IMR-90 (cell line): ENCODE results near the gene RNASE7. TPM values are rescaled to one million over a fixed set of nuclear protein-coding genes. Genes with fewer than 3 reads are reported as not detected.

ENCODE experiments used
- ATAC-seq: fragments of 200-7000 bp; cut with Tn5 transposase; 2 replicates; pipeline ENCODE4 v1.9.1; 2020; ENCODE audit warnings: low read depth, mild to moderate bottlenecking, moderate library complexity
- BruUV-seq: library from RNA; stranded (reverse); fragments of 400-500 nt; replicated peaks from 2 replicates; lab custom pipeline; 2021; lab: Mats Ljungman, UMichigan
- CTCF ChIA-PET: fragments of 300-600 bp; formaldehyde crosslinking; extraction: SDS; loops from one replicate; lab custom pipeline; 2021; ENCODE audit warnings: antibody characterized with exemption; lab: Yijun Ruan, JAX
- POLR2A ChIA-PET: fragments of 300-600 bp; sonication (Branson Sonifier 250); formaldehyde crosslinking; loops from one replicate; lab custom pipeline; 2022; ENCODE audit warnings: antibody characterized with exemption; ENCODE audit not compliant: unreplicated experiment; lab: Charles Lee
- DNase-seq: peaks from one replicate; pipeline ENCODE4 v3.0.0; 2013
- H2AFZ ChIP-seq: replicated peaks from 2 replicates; pipeline ENCODE3; 2013; ENCODE audit warnings: low read length, mild to moderate bottlenecking; ENCODE audit not compliant: poor library complexity
- H2AK5ac ChIP-seq: 2 replicates; pipeline ENCODE4 v1.6.1; 2013; ENCODE audit warnings: low read depth, low read length, inconsistent platforms
- H2AK9ac ChIP-seq: replicated peaks from 2 replicates; pipeline ENCODE3; 2013; ENCODE audit warnings: mild to moderate bottlenecking, low read depth, low read length, moderate library complexity; ENCODE audit not compliant: poor library complexity
- H2BK120ac ChIP-seq: 2 replicates; pipeline ENCODE4 v1.6.1; 2013; ENCODE audit warnings: low read depth, low read length, inconsistent platforms
- H2BK15ac ChIP-seq: 3 replicates; pipeline ENCODE4 v1.6.1; 2013; ENCODE audit warnings: low read depth, low read length, inconsistent platforms
- H2BK20ac ChIP-seq: 2 replicates; pipeline ENCODE4 v1.6.1; 2013; ENCODE audit warnings: low read depth, mild to moderate bottlenecking, inconsistent platforms, low read length, moderate library complexity
- H2BK5ac ChIP-seq: 2 replicates; pipeline ENCODE4 v1.6.1; 2013; ENCODE audit warnings: mild to moderate bottlenecking, low read depth, low read length, inconsistent platforms; ENCODE audit not compliant: poor library complexity, severe bottlenecking
- H3K14ac ChIP-seq: replicated peaks from 2 replicates; pipeline ENCODE4 v1.6.1; 2013; ENCODE audit warnings: low read depth, low read length, inconsistent platforms
- H3K18ac ChIP-seq: 2 replicates; pipeline ENCODE4 v1.6.1; 2013; ENCODE audit warnings: low read depth, low read length, control low read depth
- H3K23ac ChIP-seq: 2 replicates; pipeline ENCODE4 v1.6.1; 2013; ENCODE audit warnings: low read depth, low read length, inconsistent platforms
- H3K27ac ChIP-seq: 2 replicates; pipeline ENCODE4 v1.5.1; 2013; ENCODE audit warnings: mild to moderate bottlenecking, control low read depth, low read length; ENCODE audit not compliant: insufficient read depth
- H3K27me3 ChIP-seq: 2 replicates; pipeline ENCODE4 v1.6.1; 2013; ENCODE audit warnings: low read length; ENCODE audit not compliant: control insufficient read depth, insufficient read depth
- H3K36me3 ChIP-seq: 2 replicates; pipeline ENCODE4 v1.6.1; 2013; ENCODE audit warnings: low read length, mixed read lengths; ENCODE audit not compliant: control insufficient read depth, insufficient read depth
- H3K4ac ChIP-seq: 2 replicates; pipeline ENCODE4 v1.6.1; 2013; ENCODE audit warnings: low read depth, low read length, inconsistent platforms
- H3K4me1 ChIP-seq: 2 replicates; pipeline ENCODE4 v1.6.1; 2013; ENCODE audit warnings: low read length, mixed read lengths; ENCODE audit not compliant: control insufficient read depth, insufficient read depth
- H3K4me2 ChIP-seq: 2 replicates; pipeline ENCODE4 v1.6.1; 2013; ENCODE audit warnings: low read depth, mild to moderate bottlenecking, control low read depth, low read length, moderate library complexity
- H3K4me3 ChIP-seq: 2 replicates; pipeline ENCODE4 v1.5.1; 2013; ENCODE audit warnings: low read depth, mild to moderate bottlenecking, control low read depth, low read length, moderate library complexity; ENCODE audit not compliant: insufficient read depth
- H3K56ac ChIP-seq: 2 replicates; pipeline ENCODE4 v1.6.1; 2013; ENCODE audit warnings: low read length, inconsistent platforms; ENCODE audit not compliant: insufficient read depth; ENCODE audit errors: extremely low read depth
- H3K79me1 ChIP-seq, 2 experiments: 2 replicates each; pipeline ENCODE4 v1.6.1; 2013; ENCODE audit warnings: low read length in 2 of 2, inconsistent platforms in 1 of 2, low read depth in 1 of 2
- H3K9ac ChIP-seq: 2 replicates; pipeline ENCODE4 v1.6.1; 2013; ENCODE audit warnings: low read depth, low read length, control low read depth
- H3K9me1 ChIP-seq: 2 replicates; pipeline ENCODE4 v1.6.1; 2013; ENCODE audit warnings: low read length, inconsistent platforms; ENCODE audit not compliant: insufficient read depth
- H3K9me3 ChIP-seq: 2 replicates; pipeline ENCODE4 v1.6.1; 2013; ENCODE audit warnings: low read length; ENCODE audit not compliant: control insufficient read depth, insufficient read depth
- H4K20me1 ChIP-seq: 2 replicates; pipeline ENCODE4 v1.6.1; 2013; ENCODE audit warnings: low read length, inconsistent platforms; ENCODE audit not compliant: insufficient read depth
- H4K5ac ChIP-seq: 2 replicates; pipeline ENCODE4 v1.6.1; 2013; ENCODE audit warnings: mild to moderate bottlenecking, low read depth, low read length, control low read depth
- H4K8ac ChIP-seq, 2 experiments: 2 replicates each; pipeline ENCODE4 v1.6.1; 2013; ENCODE audit warnings: low read depth in 2 of 2, low read length in 2 of 2, control low read depth in 1 of 2, inconsistent platforms in 1 of 2
- H4K91ac ChIP-seq: 2 replicates; pipeline ENCODE4 v1.6.1; 2013; ENCODE audit warnings: low read depth, low read length, inconsistent platforms; ENCODE audit not compliant: insufficient read depth
- BHLHE40 ChIP-seq: fragments of 150-350 bp; IDR thresholded peaks from 2 replicates; pipeline ENCODE4 v1.6.1; 2016; ENCODE audit warnings: mild to moderate bottlenecking, low read depth, low read length
- CHD1 ChIP-seq: IDR thresholded peaks from 2 replicates; pipeline ENCODE4 v1.6.1; 2012; ENCODE audit warnings: low read depth, low read length, improper control_type of control experiment
- FOS ChIP-seq: fragments of 150-350 bp; IDR thresholded peaks from 2 replicates; pipeline ENCODE4 v1.6.1; 2016; ENCODE audit warnings: low read depth, low read length
- MAFK ChIP-seq: IDR thresholded peaks from 2 replicates; pipeline ENCODE4 v1.6.1; 2012; ENCODE audit warnings: low read depth, low read length, improper control_type of control experiment
- MXI1 ChIP-seq: IDR thresholded peaks from 2 replicates; pipeline ENCODE4 v1.6.1; 2012; ENCODE audit warnings: low read depth, mild to moderate bottlenecking, low read length, moderate library complexity, borderline replicate concordance
- NFE2L2 ChIP-seq: fragments of 150-350 bp; IDR thresholded peaks from 2 replicates; pipeline ENCODE4 v1.6.1; 2016; ENCODE audit warnings: low read depth, mild to moderate bottlenecking, low read length
- POLR2A ChIP-seq: IDR thresholded peaks from 2 replicates; pipeline ENCODE4 v1.6.1; 2012; ENCODE audit warnings: mild to moderate bottlenecking, low read depth, low read length
- RAD21 ChIP-seq: IDR thresholded peaks from 2 replicates; pipeline ENCODE4 v1.6.1; 2012; ENCODE audit warnings: low read length, improper control_type of control experiment
- RCOR1 ChIP-seq: IDR thresholded peaks from 2 replicates; pipeline ENCODE4 v1.6.1; 2012; ENCODE audit warnings: mild to moderate bottlenecking, low read length, improper control_type of control experiment; ENCODE audit not compliant: insufficient replicate concordance
- RFX5 ChIP-seq: IDR thresholded peaks from 2 replicates; pipeline ENCODE4 v1.8.0; 2012; ENCODE audit warnings: low read depth, mild to moderate bottlenecking, low read length, moderate library complexity
- SMC3 ChIP-seq: fragments of 150-350 bp; IDR thresholded peaks from 2 replicates; pipeline ENCODE4 v1.6.1; 2016; ENCODE audit warnings: low read depth, mild to moderate bottlenecking, antibody characterized with exemption, low read length, moderate library complexity
- WGBS, 2 experiments: methylation state at CpG; one replicate each; pipeline versions ENCODE4 v1.1.5 to v1.1.7; 2013; ENCODE audit warnings: missing lambda C conversion rate in 2 of 2; ENCODE audit not compliant: insufficient read length in 1 of 2; ENCODE audit errors: extremely low coverage in 2 of 2; 5-methylcytosine and 5-hydroxymethylcytosine counted together
- dilution Hi-C: fragments of 300-500 bp; cut with HindIII; formaldehyde crosslinking; loops from one replicate; pipeline ENCODE4 v1.14.3; 2018; ENCODE audit warnings: low sequenced_read_pairs; ENCODE audit not compliant: unreplicated experiment
- in situ Hi-C: fragments of 300-500 bp; cut with MboI; formaldehyde crosslinking; loops from 3 replicates; pipeline ENCODE4 v1.14.3; 2019; ENCODE audit warnings: low sequenced_read_pairs, inconsistent platforms, mixed read lengths
- intact Hi-C: fragments of 100-400 bp; cut with micrococcal nuclease; formaldehyde crosslinking; loops from 2 replicates; pipeline ENCODE4 v1.10.0; 2022
- polyA plus RNA-seq, 3 experiments: library from polyadenylated mRNA; depleted of rRNA; stranded (reverse); fragments of >200 nt; gene quantifications; 2 replicates each; pipeline ENCODE4 v1.2.3, GENCODE V29; 2012; ENCODE audit warnings: low replicate concordance in 1 of 3
- total RNA-seq: library from RNA; depleted of rRNA; stranded (reverse); fragments of >200 nt; gene quantifications from 2 replicates; pipeline ENCODE4 v1.2.3, GENCODE V29; 2012
- TF ChIP-seq, protein P1 (sequence below): fragments of 150-350 bp; IDR thresholded peaks from 2 replicates; pipeline ENCODE4 v1.6.1; 2016; ENCODE audit warnings: low read depth, mild to moderate bottlenecking, low read length, moderate library complexity, borderline replicate concordance
- TF ChIP-seq, protein P2 (sequence below): conservative IDR thresholded peaks from 2 replicates; pipeline ENCODE4 v1.5.1; 2012; ENCODE audit warnings: mild to moderate bottlenecking, low read depth, low read length, improper control_type of control experiment
- TF ChIP-seq, protein P3 (sequence below): fragments of 150-350 bp; IDR thresholded peaks from 2 replicates; pipeline ENCODE4 v1.6.1; 2017; ENCODE audit warnings: mild to moderate bottlenecking, antibody characterized with exemption, low read length, low read depth

Gene RNASE7
- total and polyA plus RNA-seq, 2 of the 4 experiments (the other 2 are of a cell fraction), result not detected

DNA sequence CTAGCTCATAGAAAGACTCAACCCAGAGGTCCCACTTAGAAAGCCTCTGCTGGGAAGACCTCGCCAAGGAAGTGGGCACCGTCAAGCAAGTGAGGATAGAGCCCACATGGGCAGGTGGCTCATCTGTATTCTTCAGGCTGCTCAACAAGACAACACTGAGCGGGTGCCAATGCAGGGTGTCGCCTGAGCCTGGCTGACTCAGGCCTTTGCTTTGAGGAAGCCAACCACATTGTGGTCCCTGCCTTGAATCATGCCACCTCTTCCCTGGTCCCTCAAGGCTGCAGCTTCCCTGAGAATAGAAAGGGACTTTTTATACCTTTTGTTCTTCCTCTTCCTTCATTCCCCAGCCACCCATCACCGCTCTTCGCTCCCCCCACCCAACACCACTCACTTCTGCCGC, 5.4 kb upstream of the RNASE7 start:
- no peaks in the 10 kb centered on the region for H3K36me3 ChIP-seq
- H2BK20ac ChIP-seq, result no peak overlapping the region
- no peak overlapping the region for H3K4ac ChIP-seq
- no peaks in the 10 kb centered on the region for H4K20me1 ChIP-seq
- H3K4me2 ChIP-seq, result no peak overlapping the region
- ChIA-PET CTCF (interaction anchor here (1.0 to 1.1 kb wide), 2 partner anchors 22 kb away, joined by 3 read pairs; no protein-coding TSS in a partner anchor), POLR2A (no interaction called here)
- H3K56ac ChIP-seq, result no peak overlapping the region
- H4K8ac ChIP-seq, result no peak overlapping the region
- H3K14ac ChIP-seq, result no peak overlapping the region
- H2BK120ac ChIP-seq, result no peak overlapping the region
- intact Hi-C loops (no loop called here), dilution Hi-C loops (no loop called here), in situ Hi-C loops (no loop called here)
- ATAC-seq (no peak), DNase-seq (no peak)
- no TSS peak for BruUV-seq
- H2AFZ ChIP-seq, result no peak overlapping the region
- H4K91ac ChIP-seq, result no peak overlapping the region
- H3K4me3 ChIP-seq, result no peak overlapping the region
- H2AK9ac ChIP-seq, result no peak overlapping the region
- H3K27ac ChIP-seq, result no peak overlapping the region
- H2BK15ac ChIP-seq, result no peak overlapping the region
- H3K9me1 ChIP-seq, result no peaks in the 10 kb centered on the region
- H2AK5ac ChIP-seq, result no peak overlapping the region
- H2BK5ac ChIP-seq, result no peak overlapping the region
- no peak overlapping the region for H3K9ac ChIP-seq
- TF ChIP-seq RAD21, result no peak
- TF ChIP-seq CHD1, result no peak
- no peak for TF ChIP-seq MXI1
- no peak for TF ChIP-seq FOS
- TF ChIP-seq POLR2A, result no peak
- TF ChIP-seq BHLHE40, result no peak
- no peak for TF ChIP-seq NFE2L2
- TF ChIP-seq, protein P1, sequence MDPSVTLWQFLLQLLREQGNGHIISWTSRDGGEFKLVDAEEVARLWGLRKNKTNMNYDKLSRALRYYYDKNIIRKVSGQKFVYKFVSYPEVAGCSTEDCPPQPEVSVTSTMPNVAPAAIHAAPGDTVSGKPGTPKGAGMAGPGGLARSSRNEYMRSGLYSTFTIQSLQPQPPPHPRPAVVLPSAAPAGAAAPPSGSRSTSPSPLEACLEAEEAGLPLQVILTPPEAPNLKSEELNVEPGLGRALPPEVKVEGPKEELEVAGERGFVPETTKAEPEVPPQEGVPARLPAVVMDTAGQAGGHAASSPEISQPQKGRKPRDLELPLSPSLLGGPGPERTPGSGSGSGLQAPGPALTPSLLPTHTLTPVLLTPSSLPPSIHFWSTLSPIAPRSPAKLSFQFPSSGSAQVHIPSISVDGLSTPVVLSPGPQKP, result no peak
- TF ChIP-seq, protein P2, sequence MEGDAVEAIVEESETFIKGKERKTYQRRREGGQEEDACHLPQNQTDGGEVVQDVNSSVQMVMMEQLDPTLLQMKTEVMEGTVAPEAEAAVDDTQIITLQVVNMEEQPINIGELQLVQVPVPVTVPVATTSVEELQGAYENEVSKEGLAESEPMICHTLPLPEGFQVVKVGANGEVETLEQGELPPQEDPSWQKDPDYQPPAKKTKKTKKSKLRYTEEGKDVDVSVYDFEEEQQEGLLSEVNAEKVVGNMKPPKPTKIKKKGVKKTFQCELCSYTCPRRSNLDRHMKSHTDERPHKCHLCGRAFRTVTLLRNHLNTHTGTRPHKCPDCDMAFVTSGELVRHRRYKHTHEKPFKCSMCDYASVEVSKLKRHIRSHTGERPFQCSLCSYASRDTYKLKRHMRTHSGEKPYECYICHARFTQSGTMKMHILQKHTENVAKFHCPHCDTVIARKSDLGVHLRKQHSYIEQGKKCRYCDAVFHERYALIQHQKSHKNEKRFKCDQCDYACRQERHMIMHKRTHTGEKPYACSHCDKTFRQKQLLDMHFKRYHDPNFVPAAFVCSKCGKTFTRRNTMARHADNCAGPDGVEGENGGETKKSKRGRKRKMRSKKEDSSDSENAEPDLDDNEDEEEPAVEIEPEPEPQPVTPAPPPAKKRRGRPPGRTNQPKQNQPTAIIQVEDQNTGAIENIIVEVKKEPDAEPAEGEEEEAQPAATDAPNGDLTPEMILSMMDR, result no peak
- TF ChIP-seq MAFK, result no peak
- TF ChIP-seq, protein P3, sequence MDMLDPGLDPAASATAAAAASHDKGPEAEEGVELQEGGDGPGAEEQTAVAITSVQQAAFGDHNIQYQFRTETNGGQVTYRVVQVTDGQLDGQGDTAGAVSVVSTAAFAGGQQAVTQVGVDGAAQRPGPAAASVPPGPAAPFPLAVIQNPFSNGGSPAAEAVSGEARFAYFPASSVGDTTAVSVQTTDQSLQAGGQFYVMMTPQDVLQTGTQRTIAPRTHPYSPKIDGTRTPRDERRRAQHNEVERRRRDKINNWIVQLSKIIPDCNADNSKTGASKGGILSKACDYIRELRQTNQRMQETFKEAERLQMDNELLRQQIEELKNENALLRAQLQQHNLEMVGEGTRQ, result no peak
- no peak for TF ChIP-seq SMC3
- TF ChIP-seq RCOR1, result no peak
- TF ChIP-seq RFX5, result no peak
- no peak overlapping the region for H3K18ac ChIP-seq
- 88 to 100% methylated on average over 2 to 3 of the region's 7 CpGs for WGBS, 2 experiments
- H3K23ac ChIP-seq, result no peak overlapping the region
- H3K9me3 ChIP-seq, result no peaks in the 10 kb centered on the region
- H3K4me1 ChIP-seq, result peaks cover 2% of the 10 kb centered on the region; the same call in 1 of the 2 replicates
- no peaks in the 10 kb centered on the region for H3K79me1 ChIP-seq
- peaks cover 44% of the 10 kb centered on the region for H3K27me3 ChIP-seq
- H4K5ac ChIP-seq, result no peak overlapping the region
